Measurements from ENCODE around the gene TNFSF8. TPM values are rescaled to one million over a fixed set of nuclear protein-coding genes. Genes with fewer than 3 reads are reported as not detected.

TNFSF8 gene
- total RNA-seq, 6 donors from 2014 or later = 2.6 to 6.5 (median 4.8) TPM

- 65 to 80% methylated on average over 2 of the region's 2 CpGs for WGBS, 2 donors
- TF ChIP-seq POLR2AphosphoS5 (IDR thresholded peaks at IDR 0.05) (no peak), POLR2A (IDR thresholded peaks at IDR 0.05) (no peak), EP300 (IDR thresholded peaks at IDR 0.05) (no peak), CTCF (IDR thresholded peaks at IDR 0.05) (no peak)
- Histone ChIP-seq H3K4me1 (peaks cover 13 to 33% (median 20%) of the 10 kb centered on the region in 4 donors), H3K27me3 (no peaks in the 10 kb centered on the region), H3K9me3 (no peaks in the 10 kb centered on the region), H3K4me3 (no peak overlapping the region), H3K36me3 (no peaks in the 10 kb centered on the region), H3K27ac (no peak overlapping the region)
- DNase-seq (no peak), ATAC-seq (ENCODE audit: low FRiP score in 2 of 2) (no peak)
Observed at GRCh38 chr9:114899461-114899860, 30.9 kb downstream of the TNFSF8 start.

GRCh38 chr9:114898741-114899140 is 31.6 kb downstream of the TNFSF8 start:
- TF ChIP-seq POLR2A (IDR thresholded peaks at IDR 0.05) (no peak), POLR2AphosphoS5 (IDR thresholded peaks at IDR 0.05) (peak in 1 of 2 donors; percentile 44), CTCF (IDR thresholded peaks at IDR 0.05) (no peak), EP300 (IDR thresholded peaks at IDR 0.05) (no peak)
- DNase-seq (peak in 1 of 2 donors; percentile 83), ATAC-seq (ENCODE audit: low FRiP score in 2 of 2) (peak in 1 of 2 donors; percentile 59)
- Histone ChIP-seq H3K4me3 (no peak overlapping the region), H3K27me3 (no peaks in the 10 kb centered on the region), H3K36me3 (no peaks in the 10 kb centered on the region), H3K4me1 (peaks cover 18 to 36% (median 24%) of the 10 kb centered on the region in 4 donors), H3K27ac (peak overlapping the region in 1 of 4 donors; percentile 18), H3K9me3 (no peaks in the 10 kb centered on the region)
- WGBS, 2 donors = 37 to 46% methylated on average over 9 of the region's 9 CpGs

GRCh38 chr9:114897196-114897595 is 33.2 kb downstream of the TNFSF8 start:
- DNase-seq (no peak), ATAC-seq (ENCODE audit: low FRiP score in 2 of 2) (no peak)
- Histone ChIP-seq H3K36me3 (no peaks in the 10 kb centered on the region), H3K4me1 (peaks cover 20 to 33% (median 26%) of the 10 kb centered on the region in 4 donors), H3K4me3 (no peak overlapping the region), H3K27ac (no peak overlapping the region), H3K9me3 (no peaks in the 10 kb centered on the region), H3K27me3 (no peaks in the 10 kb centered on the region)
- TF ChIP-seq EP300 (IDR thresholded peaks at IDR 0.05) (no peak), POLR2A (IDR thresholded peaks at IDR 0.05) (no peak), POLR2AphosphoS5 (IDR thresholded peaks at IDR 0.05) (no peak), CTCF (IDR thresholded peaks at IDR 0.05) (no peak)
- WGBS, 2 donors = 73 to 78% methylated on average over 3 of the region's 3 CpGs

- H3K9me3 ChIP-seq = no peaks in the 10 kb centered on the region
- H3K4me3 ChIP-seq = no peak overlapping the region
- peaks cover 20 to 33% (median 26%) of the 10 kb centered on the region in 4 donors for H3K4me1 ChIP-seq
- no peak for DNase-seq
- H3K27me3 ChIP-seq = no peaks in the 10 kb centered on the region
- ATAC-seq (ENCODE audit: low FRiP score in 2 of 2) = no peak
- TF ChIP-seq CTCF (IDR thresholded peaks at IDR 0.05) = no peak
- TF ChIP-seq POLR2AphosphoS5 (IDR thresholded peaks at IDR 0.05) = no peak
- TF ChIP-seq POLR2A (IDR thresholded peaks at IDR 0.05) = no peak
- TF ChIP-seq EP300 (IDR thresholded peaks at IDR 0.05) = no peak
- no peak overlapping the region for H3K27ac ChIP-seq
- no peaks in the 10 kb centered on the region for H3K36me3 ChIP-seq
Observed at GRCh38 chr9:114896344-114896743, 34.0 kb downstream of the TNFSF8 start.

GRCh38 chr9:114895521-114895991 is 34.8 kb downstream of the TNFSF8 start:
- Histone ChIP-seq H3K36me3 (no peaks in the 10 kb centered on the region), H3K4me1 (peaks cover 20 to 33% (median 26%) of the 10 kb centered on the region in 4 donors), H3K9me3 (no peaks in the 10 kb centered on the region), H3K27me3 (no peaks in the 10 kb centered on the region), H3K4me3 (no peak overlapping the region), H3K27ac (peak overlapping the region in 2 of 4 donors; percentile 49 to 54)
- DNase-seq = no peak
- no peak for ATAC-seq (ENCODE audit: low FRiP score in 2 of 2)
- TF ChIP-seq CTCF (IDR thresholded peaks at IDR 0.05) = no peak
- no peak for TF ChIP-seq EP300 (IDR thresholded peaks at IDR 0.05)
- no peak for TF ChIP-seq POLR2A (IDR thresholded peaks at IDR 0.05)
- TF ChIP-seq POLR2AphosphoS5 (IDR thresholded peaks at IDR 0.05) = no peak

Measured in upper lobe of left lung (tissue), 6 donors.